K562 (cell line): ENCODE measurements around the gene UGT1A6. TPM values are rescaled to one million over a fixed set of nuclear protein-coding genes. Genes with fewer than 3 reads are reported as not detected.

Experiments
- CSDE1 ChIP-seq, 2 experiments: fragments of 450-650 bp; IDR thresholded peaks; 2 replicates each; pipeline ENCODE4 v1.6.1; 2016; ENCODE audit warnings: mild to moderate bottlenecking in 1 of 2
- STAT5A ChIP-seq: IDR thresholded peaks from 2 replicates; pipeline ENCODE4 v1.6.1; 2012; ENCODE audit warnings: low read length, inconsistent platforms, borderline replicate concordance
- TAF7 ChIP-seq: fragments of 450-650 bp; IDR thresholded peaks from 2 replicates; pipeline ENCODE4 v1.6.1; 2016; ENCODE audit warnings: missing genetic modification characterization, missing compliant biosample characterization
- TEAD4 ChIP-seq, 2 experiments: sonication (generic) in 1 of 2; formaldehyde crosslinking in 1 of 2; IDR thresholded peaks; 2 replicates each; pipeline versions ENCODE4 v1.6.1 to v1.8.0; 2012 to 2022; ENCODE audit warnings: borderline replicate concordance in 1 of 2, inconsistent platforms in 1 of 2, low read length in 1 of 2, mild to moderate bottlenecking in 1 of 2, missing genetic modification reagents in 1 of 2
- polyA plus RNA-seq, 8 experiments: library from polyadenylated mRNA; depleted of rRNA in 4 of 8; stranded (reverse) in 5 of 8; unstranded in 3 of 8; fragments of >200 nt; fragmentation: Nextera tagmentation in 2 of 8; fragmentation: Illumina TruSeq in 1 of 8; extraction: Ambion mirVana in 2 of 8; extraction: Trizol in 1 of 8; gene quantifications; 2 replicates each; pipeline versions ENCODE4 v1.2.1 to v1.2.3, GENCODE V29; 2011 to 2014; ENCODE audit warnings: inconsistent platforms in 1 of 8, missing spikeins in 1 of 8
- total RNA-seq, 7 experiments: library from RNA; depleted of rRNA in 6 of 7; stranded (reverse); fragments of >200 nt in 6 of 7; fragmentation: Illumina TruSeq in 2 of 7; extraction: Trizol in 2 of 7; gene quantifications; 2 replicates each; pipeline versions ENCODE4 v1.2.1 to v1.2.3, GENCODE V29; 2011 to 2021; ENCODE audit warnings: low replicate concordance in 1 of 7
- TF ChIP-seq, protein P1 (sequence below): fragments of 200-600 bp; sonication (generic); IDR thresholded peaks from one replicate; pipeline ENCODE4 v1.6.1; 2012; ENCODE audit warnings: mild to moderate bottlenecking, low read depth, low read length, inconsistent platforms
- TF ChIP-seq, protein P2 (sequence below), 3 experiments: fragments of 200-800 bp in 1 of 3; fragments of 250-450 bp in 1 of 3; fragments of 450-650 bp in 1 of 3; sonication (Bioruptor Pico) in 1 of 3; sonication (Bioruptor generic) in 1 of 3; formaldehyde crosslinking in 1 of 3; IDR thresholded peaks; 2 replicates each; pipeline versions ENCODE4 v1.6.1 to v1.8.0; 2016 to 2022; ENCODE audit warnings: mild to moderate bottlenecking in 2 of 3, missing genetic modification characterization in 2 of 3, missing compliant biosample characterization in 1 of 3, moderate library complexity in 1 of 3
- TF ChIP-seq, protein P3 (sequence below): fragments of 250-450 bp; sonication (Bioruptor Pico); IDR thresholded peaks from 2 replicates; pipeline ENCODE4 v1.9.0; 2021; ENCODE audit warnings: mild to moderate bottlenecking

The UGT1A6 gene
- total and polyA plus RNA-seq, 9 of the 15 experiments (the other 6 are each of a cell fraction or from before 2014, with no cell fraction given) = not detected

DNA sequence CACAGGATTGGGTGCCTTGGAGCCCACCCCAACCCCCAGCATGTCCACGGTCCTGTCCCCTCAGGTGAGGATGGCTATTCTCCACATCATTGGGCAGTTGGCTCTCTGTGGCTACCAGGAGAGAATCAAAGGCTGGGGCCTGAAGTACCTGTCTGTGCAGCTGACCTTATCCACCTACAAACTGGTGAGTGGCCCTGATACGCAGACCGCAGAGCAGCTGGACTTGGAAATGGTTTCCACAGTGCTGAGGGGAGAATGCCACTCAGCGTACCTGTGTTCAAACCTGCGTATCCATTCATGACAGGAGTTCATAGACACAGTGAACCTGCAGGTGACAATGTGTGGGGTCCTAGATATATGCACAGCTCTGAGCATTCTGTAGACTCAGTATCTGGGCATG is 107.0 kb downstream of the UGT1A6 start (continued):
- TF ChIP-seq, protein P1, sequence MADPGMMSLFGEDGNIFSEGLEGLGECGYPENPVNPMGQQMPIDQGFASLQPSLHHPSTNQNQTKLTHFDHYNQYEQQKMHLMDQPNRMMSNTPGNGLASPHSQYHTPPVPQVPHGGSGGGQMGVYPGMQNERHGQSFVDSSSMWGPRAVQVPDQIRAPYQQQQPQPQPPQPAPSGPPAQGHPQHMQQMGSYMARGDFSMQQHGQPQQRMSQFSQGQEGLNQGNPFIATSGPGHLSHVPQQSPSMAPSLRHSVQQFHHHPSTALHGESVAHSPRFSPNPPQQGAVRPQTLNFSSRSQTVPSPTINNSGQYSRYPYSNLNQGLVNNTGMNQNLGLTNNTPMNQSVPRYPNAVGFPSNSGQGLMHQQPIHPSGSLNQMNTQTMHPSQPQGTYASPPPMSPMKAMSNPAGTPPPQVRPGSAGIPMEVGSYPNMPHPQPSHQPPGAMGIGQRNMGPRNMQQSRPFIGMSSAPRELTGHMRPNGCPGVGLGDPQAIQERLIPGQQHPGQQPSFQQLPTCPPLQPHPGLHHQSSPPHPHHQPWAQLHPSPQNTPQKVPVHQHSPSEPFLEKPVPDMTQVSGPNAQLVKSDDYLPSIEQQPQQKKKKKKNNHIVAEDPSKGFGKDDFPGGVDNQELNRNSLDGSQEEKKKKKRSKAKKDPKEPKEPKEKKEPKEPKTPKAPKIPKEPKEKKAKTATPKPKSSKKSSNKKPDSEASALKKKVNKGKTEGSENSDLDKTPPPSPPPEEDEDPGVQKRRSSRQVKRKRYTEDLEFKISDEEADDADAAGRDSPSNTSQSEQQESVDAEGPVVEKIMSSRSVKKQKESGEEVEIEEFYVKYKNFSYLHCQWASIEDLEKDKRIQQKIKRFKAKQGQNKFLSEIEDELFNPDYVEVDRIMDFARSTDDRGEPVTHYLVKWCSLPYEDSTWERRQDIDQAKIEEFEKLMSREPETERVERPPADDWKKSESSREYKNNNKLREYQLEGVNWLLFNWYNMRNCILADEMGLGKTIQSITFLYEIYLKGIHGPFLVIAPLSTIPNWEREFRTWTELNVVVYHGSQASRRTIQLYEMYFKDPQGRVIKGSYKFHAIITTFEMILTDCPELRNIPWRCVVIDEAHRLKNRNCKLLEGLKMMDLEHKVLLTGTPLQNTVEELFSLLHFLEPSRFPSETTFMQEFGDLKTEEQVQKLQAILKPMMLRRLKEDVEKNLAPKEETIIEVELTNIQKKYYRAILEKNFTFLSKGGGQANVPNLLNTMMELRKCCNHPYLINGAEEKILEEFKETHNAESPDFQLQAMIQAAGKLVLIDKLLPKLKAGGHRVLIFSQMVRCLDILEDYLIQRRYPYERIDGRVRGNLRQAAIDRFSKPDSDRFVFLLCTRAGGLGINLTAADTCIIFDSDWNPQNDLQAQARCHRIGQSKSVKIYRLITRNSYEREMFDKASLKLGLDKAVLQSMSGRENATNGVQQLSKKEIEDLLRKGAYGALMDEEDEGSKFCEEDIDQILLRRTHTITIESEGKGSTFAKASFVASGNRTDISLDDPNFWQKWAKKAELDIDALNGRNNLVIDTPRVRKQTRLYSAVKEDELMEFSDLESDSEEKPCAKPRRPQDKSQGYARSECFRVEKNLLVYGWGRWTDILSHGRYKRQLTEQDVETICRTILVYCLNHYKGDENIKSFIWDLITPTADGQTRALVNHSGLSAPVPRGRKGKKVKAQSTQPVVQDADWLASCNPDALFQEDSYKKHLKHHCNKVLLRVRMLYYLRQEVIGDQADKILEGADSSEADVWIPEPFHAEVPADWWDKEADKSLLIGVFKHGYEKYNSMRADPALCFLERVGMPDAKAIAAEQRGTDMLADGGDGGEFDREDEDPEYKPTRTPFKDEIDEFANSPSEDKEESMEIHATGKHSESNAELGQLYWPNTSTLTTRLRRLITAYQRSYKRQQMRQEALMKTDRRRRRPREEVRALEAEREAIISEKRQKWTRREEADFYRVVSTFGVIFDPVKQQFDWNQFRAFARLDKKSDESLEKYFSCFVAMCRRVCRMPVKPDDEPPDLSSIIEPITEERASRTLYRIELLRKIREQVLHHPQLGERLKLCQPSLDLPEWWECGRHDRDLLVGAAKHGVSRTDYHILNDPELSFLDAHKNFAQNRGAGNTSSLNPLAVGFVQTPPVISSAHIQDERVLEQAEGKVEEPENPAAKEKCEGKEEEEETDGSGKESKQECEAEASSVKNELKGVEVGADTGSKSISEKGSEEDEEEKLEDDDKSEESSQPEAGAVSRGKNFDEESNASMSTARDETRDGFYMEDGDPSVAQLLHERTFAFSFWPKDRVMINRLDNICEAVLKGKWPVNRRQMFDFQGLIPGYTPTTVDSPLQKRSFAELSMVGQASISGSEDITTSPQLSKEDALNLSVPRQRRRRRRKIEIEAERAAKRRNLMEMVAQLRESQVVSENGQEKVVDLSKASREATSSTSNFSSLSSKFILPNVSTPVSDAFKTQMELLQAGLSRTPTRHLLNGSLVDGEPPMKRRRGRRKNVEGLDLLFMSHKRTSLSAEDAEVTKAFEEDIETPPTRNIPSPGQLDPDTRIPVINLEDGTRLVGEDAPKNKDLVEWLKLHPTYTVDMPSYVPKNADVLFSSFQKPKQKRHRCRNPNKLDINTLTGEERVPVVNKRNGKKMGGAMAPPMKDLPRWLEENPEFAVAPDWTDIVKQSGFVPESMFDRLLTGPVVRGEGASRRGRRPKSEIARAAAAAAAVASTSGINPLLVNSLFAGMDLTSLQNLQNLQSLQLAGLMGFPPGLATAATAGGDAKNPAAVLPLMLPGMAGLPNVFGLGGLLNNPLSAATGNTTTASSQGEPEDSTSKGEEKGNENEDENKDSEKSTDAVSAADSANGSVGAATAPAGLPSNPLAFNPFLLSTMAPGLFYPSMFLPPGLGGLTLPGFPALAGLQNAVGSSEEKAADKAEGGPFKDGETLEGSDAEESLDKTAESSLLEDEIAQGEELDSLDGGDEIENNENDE = no peak
- TF ChIP-seq TAF7 (tag) (no peak), STAT5A (no peak), TEAD4 (IDR thresholded peaks at IDR 0.05; ENCODE audit: low read length) (no peak), TEAD4 (CRISPR knock-in tag; IDR thresholded peaks at IDR 0.05; ENCODE audit: borderline replicate concordance) (no peak), CSDE1 (IDR thresholded peaks at IDR 0.05) (no peak)
- TF ChIP-seq, protein P2, sequence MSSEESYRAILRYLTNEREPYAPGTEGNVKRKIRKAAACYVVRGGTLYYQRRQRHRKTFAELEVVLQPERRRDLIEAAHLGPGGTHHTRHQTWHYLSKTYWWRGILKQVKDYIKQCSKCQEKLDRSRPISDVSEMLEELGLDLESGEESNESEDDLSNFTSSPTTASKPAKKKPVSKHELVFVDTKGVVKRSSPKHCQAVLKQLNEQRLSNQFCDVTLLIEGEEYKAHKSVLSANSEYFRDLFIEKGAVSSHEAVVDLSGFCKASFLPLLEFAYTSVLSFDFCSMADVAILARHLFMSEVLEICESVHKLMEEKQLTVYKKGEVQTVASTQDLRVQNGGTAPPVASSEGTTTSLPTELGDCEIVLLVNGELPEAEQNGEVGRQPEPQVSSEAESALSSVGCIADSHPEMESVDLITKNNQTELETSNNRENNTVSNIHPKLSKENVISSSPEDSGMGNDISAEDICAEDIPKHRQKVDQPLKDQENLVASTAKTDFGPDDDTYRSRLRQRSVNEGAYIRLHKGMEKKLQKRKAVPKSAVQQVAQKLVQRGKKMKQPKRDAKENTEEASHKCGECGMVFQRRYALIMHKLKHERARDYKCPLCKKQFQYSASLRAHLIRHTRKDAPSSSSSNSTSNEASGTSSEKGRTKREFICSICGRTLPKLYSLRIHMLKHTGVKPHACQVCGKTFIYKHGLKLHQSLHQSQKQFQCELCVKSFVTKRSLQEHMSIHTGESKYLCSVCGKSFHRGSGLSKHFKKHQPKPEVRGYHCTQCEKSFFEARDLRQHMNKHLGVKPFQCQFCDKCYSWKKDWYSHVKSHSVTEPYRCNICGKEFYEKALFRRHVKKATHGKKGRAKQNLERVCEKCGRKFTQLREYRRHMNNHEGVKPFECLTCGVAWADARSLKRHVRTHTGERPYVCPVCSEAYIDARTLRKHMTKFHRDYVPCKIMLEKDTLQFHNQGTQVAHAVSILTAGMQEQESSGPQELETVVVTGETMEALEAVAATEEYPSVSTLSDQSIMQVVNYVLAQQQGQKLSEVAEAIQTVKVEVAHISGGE (CRISPR knock-in tag; IDR thresholded peaks at IDR 0.05) = no peak
- TF ChIP-seq, protein P3, sequence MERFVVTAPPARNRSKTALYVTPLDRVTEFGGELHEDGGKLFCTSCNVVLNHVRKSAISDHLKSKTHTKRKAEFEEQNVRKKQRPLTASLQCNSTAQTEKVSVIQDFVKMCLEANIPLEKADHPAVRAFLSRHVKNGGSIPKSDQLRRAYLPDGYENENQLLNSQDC (CRISPR knock-in tag) = no peak
